Suprapubic skin (tissue), 4 donors: Measurements from ENCODE around the gene ABHD3.
"Not testable (repeated sequence)": the region's sequence is repeated elsewhere in the genome, so short reads cannot be mapped to it uniquely, and the experiment has no call there.

ENCODE experiments used
- EP300 ChIP-seq: sonication (generic); formaldehyde crosslinking; IDR thresholded peaks from one replicate; pipeline ENCODE4 v1.6.1; 2017; ENCODE audit warnings: antibody characterized with exemption
- POLR2A ChIP-seq, 2 donors: fragments of 450-650 bp; IDR thresholded peaks; one replicate each; pipeline ENCODE4 v1.6.1; 2017; ENCODE audit warnings: antibody characterized with exemption in 2 of 2, mild to moderate bottlenecking in 2 of 2, moderate library complexity in 2 of 2
- POLR2AphosphoS5 ChIP-seq, 3 donors: sonication (generic); formaldehyde crosslinking; IDR thresholded peaks; one replicate each; pipeline ENCODE4 v1.6.1; 2017; ENCODE audit warnings: antibody characterized with exemption in 3 of 3
- TF ChIP-seq, protein P1 (sequence below), 2 donors: fragments of 200-600 bp in 1 of 2; fragments of 450-650 bp in 1 of 2; sonication (generic) in 1 of 2; IDR thresholded peaks; one replicate each; pipeline ENCODE4 v1.5.1; 2016 to 2019; ENCODE audit warnings: antibody characterized with exemption in 2 of 2, mild to moderate bottlenecking in 1 of 2, moderate library complexity in 1 of 2

DNA sequence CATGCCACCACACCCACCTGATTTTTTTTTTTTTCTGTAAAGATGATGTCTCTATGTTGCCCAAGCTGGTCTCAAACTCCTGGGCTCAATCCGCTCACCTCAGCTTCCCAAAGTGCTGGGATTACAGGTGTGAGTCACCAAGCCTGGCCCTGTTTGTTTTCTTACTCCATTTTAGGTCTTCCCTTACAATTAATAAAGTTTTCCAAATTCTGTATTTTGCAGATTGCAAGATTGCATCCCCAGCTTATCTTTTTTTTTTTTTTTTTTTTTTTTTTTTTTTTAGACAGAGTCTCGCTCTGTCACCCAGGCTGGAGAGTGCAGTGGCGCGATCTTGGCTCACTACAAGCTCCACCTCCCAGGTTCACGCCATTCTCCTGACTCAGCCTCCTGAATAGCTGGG, 64.2 kb downstream of the ABHD3 start:
- TF ChIP-seq, protein P1, sequence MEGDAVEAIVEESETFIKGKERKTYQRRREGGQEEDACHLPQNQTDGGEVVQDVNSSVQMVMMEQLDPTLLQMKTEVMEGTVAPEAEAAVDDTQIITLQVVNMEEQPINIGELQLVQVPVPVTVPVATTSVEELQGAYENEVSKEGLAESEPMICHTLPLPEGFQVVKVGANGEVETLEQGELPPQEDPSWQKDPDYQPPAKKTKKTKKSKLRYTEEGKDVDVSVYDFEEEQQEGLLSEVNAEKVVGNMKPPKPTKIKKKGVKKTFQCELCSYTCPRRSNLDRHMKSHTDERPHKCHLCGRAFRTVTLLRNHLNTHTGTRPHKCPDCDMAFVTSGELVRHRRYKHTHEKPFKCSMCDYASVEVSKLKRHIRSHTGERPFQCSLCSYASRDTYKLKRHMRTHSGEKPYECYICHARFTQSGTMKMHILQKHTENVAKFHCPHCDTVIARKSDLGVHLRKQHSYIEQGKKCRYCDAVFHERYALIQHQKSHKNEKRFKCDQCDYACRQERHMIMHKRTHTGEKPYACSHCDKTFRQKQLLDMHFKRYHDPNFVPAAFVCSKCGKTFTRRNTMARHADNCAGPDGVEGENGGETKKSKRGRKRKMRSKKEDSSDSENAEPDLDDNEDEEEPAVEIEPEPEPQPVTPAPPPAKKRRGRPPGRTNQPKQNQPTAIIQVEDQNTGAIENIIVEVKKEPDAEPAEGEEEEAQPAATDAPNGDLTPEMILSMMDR (IDR thresholded peaks at IDR 0.05), result not testable (repeated sequence)
- not testable (repeated sequence) for TF ChIP-seq POLR2A (IDR thresholded peaks at IDR 0.05); POLR2AphosphoS5 (IDR thresholded peaks at IDR 0.05); EP300
